ENCODE measurements around the gene DST. TPM values are rescaled to one million over a fixed set of nuclear protein-coding genes. Genes with fewer than 3 reads are reported as not detected.

Gene DST
- total RNA-seq, 1 donor from 2014 or later: 450 TPM

GRCh38 chr6:56552187-56553130 lies 90.2 kb downstream of the DST start:
- H3K27me3 ChIP-seq: no peaks in the 10 kb centered on the region
- DNase-seq (no peak), ATAC-seq (no peak)
- intact Hi-C loops (cut with DNase I): no loop called here
- no peak overlapping the region for H3K4me3 ChIP-seq
- no peaks in the 10 kb centered on the region for H3K36me3 ChIP-seq
- no peaks in the 10 kb centered on the region for H3K9me3 ChIP-seq
- TF ChIP-seq, protein P1, sequence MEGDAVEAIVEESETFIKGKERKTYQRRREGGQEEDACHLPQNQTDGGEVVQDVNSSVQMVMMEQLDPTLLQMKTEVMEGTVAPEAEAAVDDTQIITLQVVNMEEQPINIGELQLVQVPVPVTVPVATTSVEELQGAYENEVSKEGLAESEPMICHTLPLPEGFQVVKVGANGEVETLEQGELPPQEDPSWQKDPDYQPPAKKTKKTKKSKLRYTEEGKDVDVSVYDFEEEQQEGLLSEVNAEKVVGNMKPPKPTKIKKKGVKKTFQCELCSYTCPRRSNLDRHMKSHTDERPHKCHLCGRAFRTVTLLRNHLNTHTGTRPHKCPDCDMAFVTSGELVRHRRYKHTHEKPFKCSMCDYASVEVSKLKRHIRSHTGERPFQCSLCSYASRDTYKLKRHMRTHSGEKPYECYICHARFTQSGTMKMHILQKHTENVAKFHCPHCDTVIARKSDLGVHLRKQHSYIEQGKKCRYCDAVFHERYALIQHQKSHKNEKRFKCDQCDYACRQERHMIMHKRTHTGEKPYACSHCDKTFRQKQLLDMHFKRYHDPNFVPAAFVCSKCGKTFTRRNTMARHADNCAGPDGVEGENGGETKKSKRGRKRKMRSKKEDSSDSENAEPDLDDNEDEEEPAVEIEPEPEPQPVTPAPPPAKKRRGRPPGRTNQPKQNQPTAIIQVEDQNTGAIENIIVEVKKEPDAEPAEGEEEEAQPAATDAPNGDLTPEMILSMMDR (IDR thresholded peaks at IDR 0.05): no peak
- H3K4me1 ChIP-seq: no peaks in the 10 kb centered on the region
- no peak overlapping the region for H3K27ac ChIP-seq

DNA sequence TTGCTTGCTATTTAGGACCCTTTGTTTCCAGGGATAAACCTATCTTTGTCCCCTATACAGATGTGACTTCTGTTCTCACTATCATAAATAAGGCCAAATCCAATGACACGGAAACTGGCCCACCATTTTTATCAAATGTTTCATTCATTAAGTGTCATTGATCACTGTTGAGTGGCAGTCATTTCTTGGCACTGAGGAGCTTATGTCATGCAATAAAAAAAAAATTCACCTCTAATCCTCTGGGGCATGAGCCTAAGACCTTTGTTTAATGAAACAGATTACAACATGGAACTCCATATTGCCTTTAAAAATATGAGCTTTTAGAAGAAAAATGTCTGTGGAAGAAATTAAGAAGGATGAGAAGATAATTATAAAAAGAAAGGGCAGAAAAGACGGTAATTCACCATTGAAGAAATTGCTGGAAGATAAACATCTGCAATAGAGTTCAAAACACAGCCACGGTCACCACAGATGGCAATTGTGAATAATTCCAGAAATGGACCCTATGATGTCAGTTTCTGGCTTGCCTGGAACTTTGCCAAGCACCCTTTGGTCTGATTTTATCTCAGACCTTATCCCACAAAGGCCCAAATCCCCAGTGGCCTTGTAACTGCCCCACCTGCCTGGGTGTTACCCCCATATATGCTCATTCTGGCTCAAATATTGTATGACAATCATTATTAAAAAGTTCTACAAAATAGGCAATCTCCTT lies 91.1 kb downstream of the DST start:
- H3K9me3 ChIP-seq: no peaks in the 10 kb centered on the region
- no peak overlapping the region for H3K27ac ChIP-seq
- ATAC-seq: no peak
- no peaks in the 10 kb centered on the region for H3K36me3 ChIP-seq
- intact Hi-C loops (cut with DNase I): no loop called here
- H3K4me1 ChIP-seq: no peaks in the 10 kb centered on the region
- no peak for DNase-seq
- no peaks in the 10 kb centered on the region for H3K27me3 ChIP-seq
- no peak overlapping the region for H3K4me3 ChIP-seq
- TF ChIP-seq, protein P1 (IDR thresholded peaks at IDR 0.05): no peak

DNA sequence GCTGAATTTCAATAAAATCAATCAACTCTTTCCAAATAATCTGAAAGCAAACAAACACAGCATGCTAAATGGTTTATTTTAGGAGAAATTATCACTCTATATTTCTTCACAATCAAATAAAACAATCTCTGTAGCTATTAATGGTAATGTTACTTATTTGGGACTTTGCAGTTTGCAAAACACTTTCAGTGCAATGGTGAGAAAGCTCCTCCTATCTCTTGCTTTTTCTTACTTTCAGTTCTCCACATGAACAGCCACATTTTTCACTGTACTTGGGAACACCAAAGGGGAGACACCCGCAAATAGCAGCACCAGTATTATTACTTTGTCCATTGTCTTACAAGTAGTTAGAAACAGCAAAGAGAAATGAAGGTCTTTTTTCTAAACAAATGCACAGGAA lies 92.4 kb downstream of the DST start:
- Histone ChIP-seq H3K4me3 (no peak overlapping the region), H3K9me3 (no peaks in the 10 kb centered on the region), H3K27ac (no peak overlapping the region), H3K27me3 (no peaks in the 10 kb centered on the region), H3K4me1 (no peaks in the 10 kb centered on the region), H3K36me3 (no peaks in the 10 kb centered on the region)
- intact Hi-C loops (cut with DNase I): no loop called here
- no peak for ATAC-seq
- TF ChIP-seq, protein P1 (IDR thresholded peaks at IDR 0.05): no peak
- no peak for DNase-seq

DNA sequence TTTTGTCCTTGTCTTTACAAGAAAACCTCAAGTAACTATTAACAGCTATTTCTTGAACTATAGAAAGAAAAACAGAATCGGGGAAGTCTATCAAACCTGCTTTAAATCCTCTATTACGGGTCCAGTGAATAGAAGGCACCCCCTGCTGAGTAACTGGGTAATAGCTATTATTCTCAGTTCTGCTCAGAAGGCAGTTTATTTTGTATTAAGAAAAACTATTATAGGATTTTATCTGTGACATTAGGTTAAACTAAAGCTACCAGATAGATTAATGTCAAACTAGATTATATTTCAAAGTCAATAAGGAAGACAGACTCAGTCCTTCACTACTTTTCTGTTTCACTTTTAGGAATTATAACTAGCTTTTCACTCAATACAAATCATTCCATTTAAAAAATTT lies 93.7 kb downstream of the DST start:
- ATAC-seq: no peak
- no peaks in the 10 kb centered on the region for H3K27me3 ChIP-seq
- intact Hi-C loops (cut with DNase I): no loop called here
- TF ChIP-seq, protein P1 (IDR thresholded peaks at IDR 0.05): peak; percentile 48
- H3K27ac ChIP-seq: peak overlapping the region; percentile 37
- DNase-seq: no peak
- no peak overlapping the region for H3K4me3 ChIP-seq
- H3K4me1 ChIP-seq: no peaks in the 10 kb centered on the region
- H3K36me3 ChIP-seq: no peaks in the 10 kb centered on the region
- H3K9me3 ChIP-seq: no peaks in the 10 kb centered on the region

DNA sequence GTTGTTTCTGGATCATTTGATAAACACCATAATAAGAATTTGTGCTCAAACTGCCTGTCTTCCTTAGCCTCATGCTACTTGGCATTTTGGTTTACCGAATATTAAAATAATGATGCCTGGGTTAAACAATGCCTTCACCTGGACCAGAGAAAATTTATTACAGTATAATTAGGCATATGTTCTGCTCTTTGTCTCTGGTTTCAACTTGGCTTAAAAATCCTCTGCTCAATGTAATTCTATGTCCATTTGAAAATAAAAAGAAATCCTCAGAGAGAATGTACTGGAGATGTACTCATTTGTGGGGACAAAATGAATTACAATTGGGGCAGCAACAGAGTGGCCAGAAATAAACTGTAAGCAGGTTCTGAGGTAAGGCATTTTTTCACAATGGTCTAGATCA lies 95.0 kb downstream of the DST start:
- TF ChIP-seq, protein P1 (IDR thresholded peaks at IDR 0.05): no peak
- intact Hi-C loops (cut with DNase I): no loop called here
- Histone ChIP-seq H3K27me3 (no peaks in the 10 kb centered on the region), H3K4me1 (peaks cover 4% of the 10 kb centered on the region), H3K4me3 (no peak overlapping the region), H3K36me3 (no peaks in the 10 kb centered on the region), H3K27ac (no peak overlapping the region), H3K9me3 (no peaks in the 10 kb centered on the region)
- DNase-seq: no peak
- ATAC-seq: no peak
